Brain microvascular endothelial cell (primary cell): ENCODE measurements around the gene MACROD2.

Source experiments
- DNase-seq: peaks from one replicate; pipeline ENCODE4 v3.0.0-alpha.2; 2020
- H3K27ac ChIP-seq: fragments of 250-450 bp; sonication (Bioruptor Pico); 2 replicates; pipeline ENCODE4 v1.5.1; 2020; ENCODE audit warnings: mild to moderate bottlenecking, moderate library complexity
- H3K27me3 ChIP-seq: fragments of 250-450 bp; sonication (Bioruptor Pico); replicated peaks from 2 replicates; pipeline ENCODE4 v1.5.1; 2020; ENCODE audit warnings: mild to moderate bottlenecking
- H3K36me3 ChIP-seq: fragments of 250-450 bp; sonication (Bioruptor Pico); replicated peaks from 2 replicates; pipeline ENCODE4 v1.5.1; 2020; ENCODE audit warnings: mild to moderate bottlenecking
- H3K4me3 ChIP-seq: 2 replicates; pipeline ENCODE4 v1.5.1; 2011; ENCODE audit warnings: low read depth, mild to moderate bottlenecking, control low read depth, low read length, moderate library complexity
- CTCF ChIP-seq: IDR thresholded peaks from 2 replicates; pipeline ENCODE4 v1.5.1; 2011; ENCODE audit warnings: low read depth, mild to moderate bottlenecking, moderate library complexity, low read length, control low read depth, inconsistent platforms; ENCODE audit errors: missing control alignments
- in situ Hi-C: cut with HindIII; loops from 2 replicates; pipeline ENCODE4 v1.10.0; 2017; ENCODE audit warnings: low sequenced_read_pairs, low pct_ligation_motif_present

MACROD2 gene

GRCh38 chr20:15176929-15177328 is 1181.6 kb downstream of the MACROD2 start:
- Histone ChIP-seq H3K27ac (no peak overlapping the region), H3K4me3 (no peak overlapping the region), H3K27me3 (no peaks in the 10 kb centered on the region), H3K36me3 (no peaks in the 10 kb centered on the region)
- no peak for TF ChIP-seq CTCF
- in situ Hi-C loops, result no loop called here
- DNase-seq, result no peak

GRCh38 chr20:15178581-15178980 is 1183.3 kb downstream of the MACROD2 start:
- Histone ChIP-seq H3K36me3 (no peaks in the 10 kb centered on the region), H3K27me3 (no peaks in the 10 kb centered on the region), H3K4me3 (no peak overlapping the region), H3K27ac (no peak overlapping the region)
- in situ Hi-C loops, result no loop called here
- no peak for DNase-seq
- no peak for TF ChIP-seq CTCF

GRCh38 chr20:15179381-15179780 is 1184.1 kb downstream of the MACROD2 start:
- in situ Hi-C loops, result no loop called here
- TF ChIP-seq CTCF, result no peak
- Histone ChIP-seq H3K4me3 (no peak overlapping the region), H3K27me3 (no peaks in the 10 kb centered on the region), H3K27ac (no peak overlapping the region), H3K36me3 (no peaks in the 10 kb centered on the region)
- no peak for DNase-seq

- in situ Hi-C loops, result no loop called here
Observed at GRCh38 chr20:15179781-15180180, 1184.5 kb downstream of the MACROD2 start.

GRCh38 chr20:15185322-15185721 is 1190.0 kb downstream of the MACROD2 start:
- TF ChIP-seq CTCF, result no peak
- Histone ChIP-seq H3K27ac (no peak overlapping the region), H3K4me3 (no peak overlapping the region), H3K36me3 (no peaks in the 10 kb centered on the region), H3K27me3 (no peaks in the 10 kb centered on the region)
- no peak for DNase-seq
- in situ Hi-C loops, result no loop called here

More at GRCh38 chr20:15179781-15180180, 1184.5 kb downstream of the MACROD2 start:
- no peak overlapping the region for H3K27ac ChIP-seq
- no peaks in the 10 kb centered on the region for H3K27me3 ChIP-seq
- DNase-seq, result no peak
- H3K4me3 ChIP-seq, result no peak overlapping the region
- no peak for TF ChIP-seq CTCF
- H3K36me3 ChIP-seq, result no peaks in the 10 kb centered on the region

- no peak for TF ChIP-seq CTCF
- no peak overlapping the region for H3K4me3 ChIP-seq
- H3K27ac ChIP-seq, result no peak overlapping the region
Observed at GRCh38 chr20:15185913-15186312, 1190.6 kb downstream of the MACROD2 start.

More at GRCh38 chr20:15185913-15186312, 1190.6 kb downstream of the MACROD2 start:
- no peaks in the 10 kb centered on the region for H3K27me3 ChIP-seq
- no peaks in the 10 kb centered on the region for H3K36me3 ChIP-seq
- DNase-seq, result no peak
- in situ Hi-C loops, result no loop called here
